Neutrophil (primary cell): ENCODE data around the gene APCDD1L.

ENCODE experiments used
- H3K27ac ChIP-seq: fragments of 200-600 bp; sonication (generic); 2 replicates; pipeline ENCODE4 v1.5.1; 2016; ENCODE audit warnings: mild to moderate bottlenecking, moderate library complexity
- H3K27me3 ChIP-seq: fragments of 200-600 bp; sonication (generic); 2 replicates; pipeline ENCODE4 v1.6.0; 2016; ENCODE audit warnings: mild to moderate bottlenecking
- H3K36me3 ChIP-seq: fragments of 200-600 bp; sonication (generic); 2 replicates; pipeline ENCODE4 v1.5.1; 2017
- H3K4me1 ChIP-seq, 2 experiments: fragments of 200-600 bp in 1 of 2; sonication (generic) in 1 of 2; 1 replicate in 1 of 2; 2 replicates in 1 of 2; pipeline versions ENCODE4 v1.5.1 to v1.6.1; 2013 to 2016; ENCODE audit warnings: low read depth in 1 of 2, low read length in 1 of 2, mild to moderate bottlenecking in 1 of 2, moderate library complexity in 1 of 2; ENCODE audit not compliant: control insufficient read depth in 1 of 2, insufficient read depth in 1 of 2
- H3K4me3 ChIP-seq, 2 experiments: fragments of 200-600 bp in 1 of 2; sonication (generic) in 1 of 2; 1 replicate in 1 of 2; 2 replicates in 1 of 2; pipeline ENCODE4 v1.5.1; 2013 to 2016; ENCODE audit warnings: low read depth in 1 of 2, low read length in 1 of 2, mild to moderate bottlenecking in 1 of 2, moderate library complexity in 1 of 2
- H3K9me3 ChIP-seq: fragments of 200-600 bp; sonication (generic); 2 replicates; pipeline ENCODE4 v1.5.1; 2016
- TF ChIP-seq, protein P1 (sequence below): fragments of 200-600 bp; sonication (generic); IDR thresholded peaks from 2 replicates; pipeline ENCODE4 v1.5.1; 2016; ENCODE audit warnings: antibody characterized with exemption

Gene APCDD1L

DNA sequence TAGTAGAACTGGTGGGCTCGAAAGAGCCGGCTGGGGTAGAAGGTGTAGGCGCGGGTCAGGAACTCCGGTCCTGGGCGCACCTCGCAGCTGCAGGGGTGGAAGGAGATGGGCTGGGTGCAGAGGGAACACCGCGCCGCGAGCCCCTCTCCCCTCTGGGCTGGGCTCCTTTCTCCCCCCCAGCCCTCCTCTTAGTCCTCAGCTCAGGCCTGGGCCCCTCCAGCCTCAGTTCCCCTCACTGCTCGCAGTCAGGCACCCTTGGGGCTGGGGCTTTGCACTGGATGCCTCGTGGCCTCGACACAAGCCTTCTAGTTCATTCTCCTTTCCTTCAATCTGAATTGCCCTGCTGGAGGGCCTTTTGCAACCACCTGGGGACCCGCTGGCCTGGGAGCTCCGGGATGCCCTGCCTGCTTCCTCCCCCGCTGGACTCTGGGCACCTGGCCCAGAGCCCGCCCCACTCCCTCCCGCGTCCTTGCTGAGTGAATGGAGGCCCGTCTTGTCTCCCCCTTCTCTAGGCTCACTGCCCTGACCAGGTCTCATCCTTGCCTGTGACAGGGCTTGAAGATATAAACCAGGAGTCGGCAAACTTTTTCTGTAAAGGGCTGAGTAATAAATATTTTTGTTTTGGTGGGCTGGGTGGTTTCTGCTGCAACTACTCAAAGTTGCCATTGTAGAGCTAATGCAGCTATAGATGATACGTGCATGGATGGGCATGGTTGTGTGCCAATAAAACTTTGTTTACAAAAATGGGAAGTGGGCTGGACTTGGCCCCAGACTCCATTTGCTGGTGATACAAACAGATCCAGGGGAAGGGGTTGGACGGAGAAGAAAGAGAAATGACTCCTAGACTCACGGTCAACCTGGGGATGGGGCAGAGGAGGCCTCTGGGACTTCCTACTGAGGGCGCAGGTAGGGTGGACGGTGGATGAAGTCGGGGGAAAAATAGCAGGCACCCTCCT lies 47.3 kb downstream of the APCDD1L start:
- H3K27ac ChIP-seq, result no peak overlapping the region
- H3K36me3 ChIP-seq, result no peaks in the 10 kb centered on the region
- H3K9me3 ChIP-seq, result no peaks in the 10 kb centered on the region
- H3K27me3 ChIP-seq, result peaks cover 47% of the 10 kb centered on the region
- TF ChIP-seq, protein P1, sequence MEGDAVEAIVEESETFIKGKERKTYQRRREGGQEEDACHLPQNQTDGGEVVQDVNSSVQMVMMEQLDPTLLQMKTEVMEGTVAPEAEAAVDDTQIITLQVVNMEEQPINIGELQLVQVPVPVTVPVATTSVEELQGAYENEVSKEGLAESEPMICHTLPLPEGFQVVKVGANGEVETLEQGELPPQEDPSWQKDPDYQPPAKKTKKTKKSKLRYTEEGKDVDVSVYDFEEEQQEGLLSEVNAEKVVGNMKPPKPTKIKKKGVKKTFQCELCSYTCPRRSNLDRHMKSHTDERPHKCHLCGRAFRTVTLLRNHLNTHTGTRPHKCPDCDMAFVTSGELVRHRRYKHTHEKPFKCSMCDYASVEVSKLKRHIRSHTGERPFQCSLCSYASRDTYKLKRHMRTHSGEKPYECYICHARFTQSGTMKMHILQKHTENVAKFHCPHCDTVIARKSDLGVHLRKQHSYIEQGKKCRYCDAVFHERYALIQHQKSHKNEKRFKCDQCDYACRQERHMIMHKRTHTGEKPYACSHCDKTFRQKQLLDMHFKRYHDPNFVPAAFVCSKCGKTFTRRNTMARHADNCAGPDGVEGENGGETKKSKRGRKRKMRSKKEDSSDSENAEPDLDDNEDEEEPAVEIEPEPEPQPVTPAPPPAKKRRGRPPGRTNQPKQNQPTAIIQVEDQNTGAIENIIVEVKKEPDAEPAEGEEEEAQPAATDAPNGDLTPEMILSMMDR, result no peak
- no peak overlapping the region for H3K4me3 ChIP-seq
- H3K4me1 ChIP-seq, result no peaks in the 10 kb centered on the region

DNA sequence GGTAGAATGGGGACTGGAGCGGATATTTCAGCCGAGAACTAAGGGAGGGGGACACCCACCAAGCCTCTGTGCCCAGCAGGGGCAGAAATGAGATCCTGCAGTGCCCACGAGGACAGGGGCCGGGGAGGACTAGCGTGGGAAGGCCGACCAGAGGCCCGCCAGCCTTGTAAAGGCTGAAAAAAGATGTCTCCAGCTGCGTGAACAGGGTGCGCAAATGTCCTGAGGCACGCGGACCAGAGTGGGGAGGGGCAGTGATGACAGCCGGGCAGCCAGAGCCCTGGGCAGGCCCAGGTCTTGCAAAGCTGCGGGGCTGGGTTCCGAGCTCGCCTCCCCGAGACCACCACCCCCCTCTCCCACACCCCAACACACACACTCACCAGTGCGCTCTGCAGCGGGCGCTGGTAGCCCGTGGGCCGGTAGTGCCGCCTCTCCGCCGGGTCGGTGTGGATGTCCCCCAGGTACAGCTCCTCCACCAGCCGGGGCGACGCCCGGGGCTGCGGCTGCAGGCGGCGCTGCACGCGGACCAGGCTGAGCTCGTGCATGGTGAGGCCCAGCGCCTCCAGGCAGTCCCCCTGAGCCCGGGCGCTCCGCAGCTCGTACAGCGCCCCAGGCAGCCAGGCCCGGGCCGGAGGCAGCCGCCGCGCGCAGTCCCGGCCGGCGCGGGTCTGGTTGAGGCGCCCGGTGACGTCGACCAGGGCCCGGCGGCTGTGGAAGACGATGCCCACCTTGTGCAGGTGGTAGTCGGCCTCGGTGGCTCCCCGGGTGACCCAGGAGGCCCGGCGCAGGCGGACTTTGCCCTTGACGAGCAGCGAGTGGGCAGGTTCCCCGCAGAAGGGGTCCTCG lies 48.2 kb downstream of the APCDD1L start:
- Histone ChIP-seq H3K4me1 (no peaks in the 10 kb centered on the region), H3K36me3 (no peaks in the 10 kb centered on the region), H3K27me3 (peaks cover 47% of the 10 kb centered on the region), H3K27ac (no peak overlapping the region), H3K9me3 (no peaks in the 10 kb centered on the region), H3K4me3 (no peak overlapping the region)
- TF ChIP-seq, protein P1, result no peak

DNA sequence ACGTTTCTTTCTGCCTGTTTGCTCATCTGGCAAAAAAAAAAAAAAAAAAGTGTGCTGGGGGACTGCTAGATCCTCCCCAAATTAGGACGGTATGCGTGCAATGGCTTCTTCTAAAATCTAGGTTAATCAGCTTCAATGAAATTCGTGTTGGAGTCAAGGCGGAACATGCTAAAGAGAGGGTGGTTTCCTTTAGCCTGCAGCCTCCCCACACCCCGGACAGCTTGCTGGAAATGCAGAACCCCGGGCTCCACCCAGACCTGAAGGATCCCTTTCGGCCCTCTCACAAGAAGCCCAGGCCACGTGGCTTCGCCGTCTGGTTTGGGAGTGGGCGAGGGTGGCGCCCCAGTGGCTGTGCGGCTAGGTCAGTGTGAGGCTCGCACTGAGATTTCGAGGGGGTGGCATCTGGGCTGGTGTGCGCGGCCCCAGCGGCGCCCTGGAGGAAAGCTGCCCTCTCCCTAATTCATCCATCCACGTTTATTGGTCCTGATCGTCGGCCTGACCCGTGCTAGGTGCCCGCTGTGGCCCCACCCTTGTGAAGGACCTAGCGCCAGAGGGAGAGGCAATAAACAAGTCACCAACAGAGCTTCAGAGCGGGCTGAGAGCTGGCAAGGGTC lies 49.0 kb downstream of the APCDD1L start:
- Histone ChIP-seq H3K9me3 (no peaks in the 10 kb centered on the region), H3K36me3 (no peaks in the 10 kb centered on the region), H3K27ac (no peak overlapping the region), H3K4me3 (no peak overlapping the region), H3K4me1 (no peaks in the 10 kb centered on the region), H3K27me3 (peaks cover 47% of the 10 kb centered on the region)
- TF ChIP-seq, protein P1, result no peak

DNA sequence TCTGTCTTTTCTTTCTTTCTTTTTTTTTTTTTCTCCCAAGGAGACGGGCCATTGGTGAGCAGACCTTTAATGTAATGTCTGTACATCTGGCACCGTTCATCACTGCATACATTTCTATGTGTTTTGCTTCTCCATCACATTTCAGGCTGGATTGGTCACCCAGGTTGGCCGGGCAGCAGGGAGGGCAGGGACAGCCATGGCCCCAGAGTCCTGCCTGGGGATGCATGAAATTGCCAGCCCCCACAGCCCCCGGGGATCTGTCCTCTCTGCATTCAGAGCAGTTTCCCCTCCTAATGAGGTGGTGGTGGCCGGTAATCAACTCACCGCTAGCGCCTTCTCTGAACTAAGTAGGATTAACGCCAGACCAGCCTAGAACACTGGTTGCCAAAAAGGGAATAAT lies 50.4 kb downstream of the APCDD1L start:
- Histone ChIP-seq H3K27ac (no peak overlapping the region), H3K9me3 (no peaks in the 10 kb centered on the region), H3K27me3 (peaks cover 47% of the 10 kb centered on the region), H3K36me3 (no peaks in the 10 kb centered on the region), H3K4me3 (no peak overlapping the region), H3K4me1 (no peaks in the 10 kb centered on the region)
- TF ChIP-seq, protein P1, result no peak

DNA sequence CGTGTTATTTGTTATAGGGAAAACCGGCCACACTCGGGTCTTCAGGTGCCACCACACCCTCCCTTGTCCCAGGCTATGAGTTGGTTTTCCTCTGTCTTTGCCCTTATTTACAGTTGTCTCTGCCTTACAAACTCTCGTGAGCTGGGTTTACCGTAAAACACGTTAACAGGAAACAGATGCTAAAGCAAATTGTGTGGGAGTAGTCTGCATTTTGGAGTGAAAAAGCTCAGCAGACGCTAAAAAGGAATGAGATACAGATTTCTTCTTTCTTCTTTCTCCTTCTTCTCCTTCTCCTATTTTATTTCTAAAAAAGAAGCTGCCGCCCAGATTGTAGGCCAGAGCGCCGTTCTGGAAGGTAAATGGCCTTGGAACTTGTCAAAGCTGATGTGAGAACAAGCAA lies 51.9 kb downstream of the APCDD1L start:
- Histone ChIP-seq H3K36me3 (no peaks in the 10 kb centered on the region), H3K9me3 (no peaks in the 10 kb centered on the region), H3K27ac (no peak overlapping the region), H3K4me3 (no peak overlapping the region), H3K27me3 (peaks cover 42% of the 10 kb centered on the region), H3K4me1 (no peaks in the 10 kb centered on the region)
- TF ChIP-seq, protein P1, result no peak
